Measurements from ENCODE around the gene TLE2.
"Not testable (repeated sequence)": the region's sequence is repeated elsewhere in the genome, so short reads cannot be mapped to it uniquely, and the experiment has no call there.

The TLE2 gene

GRCh38 chr19:3012621-3013262 lies 16.3 kb downstream of the TLE2 start:
- DNase-seq (ENCODE audit: low read depth) = no peak

GRCh38 chr19:3012059-3012458 lies 17.0 kb downstream of the TLE2 start:
- not testable (repeated sequence) for DNase-seq (ENCODE audit: low read depth)

GRCh38 chr19:3010871-3011270 lies 18.2 kb downstream of the TLE2 start:
- DNase-seq (ENCODE audit: low read depth) = no peak

GRCh38 chr19:3008994-3009393 lies 20.1 kb downstream of the TLE2 start:
- no peak for DNase-seq (ENCODE audit: low read depth)

- DNase-seq (ENCODE audit: low read depth) = no peak
Measured at GRCh38 chr19:3007975-3008374, 21.1 kb downstream of the TLE2 start.

GRCh38 chr19:3006075-3006767 lies 22.9 kb downstream of the TLE2 start:
- no peak for DNase-seq (ENCODE audit: low read depth)

GRCh38 chr19:3005345-3005744 lies 23.7 kb downstream of the TLE2 start:
- no peak for DNase-seq (ENCODE audit: low read depth)

GRCh38 chr19:3004522-3004921 lies 24.6 kb downstream of the TLE2 start:
- no peak for DNase-seq (ENCODE audit: low read depth)

GRCh38 chr19:3003046-3003445 lies 26.0 kb downstream of the TLE2 start:
- DNase-seq (ENCODE audit: low read depth) = no peak

- DNase-seq (ENCODE audit: low read depth) = no peak
Measured at GRCh38 chr19:3001235-3001800, 27.8 kb downstream of the TLE2 start.

GRCh38 chr19:2998642-2999041 lies 30.4 kb downstream of the TLE2 start:
- no peak for DNase-seq (ENCODE audit: low read depth)

GRCh38 chr19:2997720-2998119 lies 31.4 kb downstream of the TLE2 start:
- no peak for DNase-seq (ENCODE audit: low read depth)

- DNase-seq (ENCODE audit: low read depth) = no peak
Measured at GRCh38 chr19:2994588-2995131, 34.4 kb downstream of the TLE2 start.

GRCh38 chr19:2993579-2993978 lies 35.5 kb downstream of the TLE2 start:
- no peak for DNase-seq (ENCODE audit: low read depth)

GRCh38 chr19:2992958-2993357 lies 36.1 kb downstream of the TLE2 start:
- no peak for DNase-seq (ENCODE audit: low read depth)

- DNase-seq (ENCODE audit: low read depth) = not testable (repeated sequence)
Measured at GRCh38 chr19:2992333-2992732, 36.7 kb downstream of the TLE2 start.

- DNase-seq (ENCODE audit: low read depth) = no peak
Measured at GRCh38 chr19:2989236-2989946, 39.7 kb downstream of the TLE2 start.

GRCh38 chr19:2988568-2988967 lies 40.5 kb downstream of the TLE2 start:
- no peak for DNase-seq (ENCODE audit: low read depth)

- DNase-seq (ENCODE audit: low read depth) = no peak
Measured at GRCh38 chr19:2987797-2988196, 41.3 kb downstream of the TLE2 start.

GRCh38 chr19:2986951-2987524 lies 42.0 kb downstream of the TLE2 start:
- no peak for DNase-seq (ENCODE audit: low read depth)

GRCh38 chr19:2984215-2984528 lies 44.9 kb downstream of the TLE2 start:
- DNase-seq (ENCODE audit: low read depth) = no peak

All from T-helper 22 cell (primary cell).